Sigmoid colon (tissue), 4 donors: Measurements from ENCODE around the gene ASH1L.
"Not testable (repeated sequence)": the region's sequence is repeated elsewhere in the genome, so short reads cannot be mapped to it uniquely, and the experiment has no call there.

Experiments used
- EP300 ChIP-seq, 4 donors: sonication (generic); formaldehyde crosslinking; IDR thresholded peaks; one replicate each; pipeline ENCODE4 v1.6.1; 2017; ENCODE audit warnings: antibody characterized with exemption in 4 of 4
- POLR2A ChIP-seq, 2 donors: fragments of 450-650 bp; IDR thresholded peaks; one replicate each; pipeline ENCODE4 v1.6.1; 2016; ENCODE audit warnings: antibody characterized with exemption in 2 of 2, mild to moderate bottlenecking in 2 of 2, moderate library complexity in 2 of 2
- TF ChIP-seq, protein P1 (sequence below), 4 experiments: fragments of 450-650 bp in 3 of 4; fragments of 200-600 bp in 1 of 4; IDR thresholded peaks; one replicate each; pipeline ENCODE4 v1.5.1; 2016 to 2019; ENCODE audit warnings: antibody characterized with exemption in 4 of 4, mild to moderate bottlenecking in 3 of 4, moderate library complexity in 2 of 4

DNA sequence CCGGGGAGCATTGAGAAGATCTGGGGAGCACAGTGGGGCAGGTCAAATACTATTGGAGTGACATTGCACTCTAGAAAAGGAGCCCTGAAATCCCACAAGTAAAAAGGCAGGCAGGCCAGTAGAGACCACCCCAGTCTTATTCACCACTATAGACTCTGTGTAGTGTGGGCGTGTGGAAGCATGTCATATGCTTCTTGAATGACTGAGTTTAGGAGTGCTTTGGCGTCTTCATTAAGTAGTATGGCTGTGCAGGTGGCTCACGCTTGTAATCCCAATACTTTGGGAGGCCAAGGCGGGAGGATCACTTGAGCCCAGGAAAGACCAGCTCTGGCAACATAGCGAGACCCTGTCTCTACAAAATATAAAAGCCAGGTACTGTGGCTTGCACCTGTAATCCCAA is 21.2 kb upstream of the ASH1L start:
- TF ChIP-seq, protein P1, sequence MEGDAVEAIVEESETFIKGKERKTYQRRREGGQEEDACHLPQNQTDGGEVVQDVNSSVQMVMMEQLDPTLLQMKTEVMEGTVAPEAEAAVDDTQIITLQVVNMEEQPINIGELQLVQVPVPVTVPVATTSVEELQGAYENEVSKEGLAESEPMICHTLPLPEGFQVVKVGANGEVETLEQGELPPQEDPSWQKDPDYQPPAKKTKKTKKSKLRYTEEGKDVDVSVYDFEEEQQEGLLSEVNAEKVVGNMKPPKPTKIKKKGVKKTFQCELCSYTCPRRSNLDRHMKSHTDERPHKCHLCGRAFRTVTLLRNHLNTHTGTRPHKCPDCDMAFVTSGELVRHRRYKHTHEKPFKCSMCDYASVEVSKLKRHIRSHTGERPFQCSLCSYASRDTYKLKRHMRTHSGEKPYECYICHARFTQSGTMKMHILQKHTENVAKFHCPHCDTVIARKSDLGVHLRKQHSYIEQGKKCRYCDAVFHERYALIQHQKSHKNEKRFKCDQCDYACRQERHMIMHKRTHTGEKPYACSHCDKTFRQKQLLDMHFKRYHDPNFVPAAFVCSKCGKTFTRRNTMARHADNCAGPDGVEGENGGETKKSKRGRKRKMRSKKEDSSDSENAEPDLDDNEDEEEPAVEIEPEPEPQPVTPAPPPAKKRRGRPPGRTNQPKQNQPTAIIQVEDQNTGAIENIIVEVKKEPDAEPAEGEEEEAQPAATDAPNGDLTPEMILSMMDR (IDR thresholded peaks at IDR 0.05): not testable (repeated sequence)
- TF ChIP-seq POLR2A, EP300 (IDR thresholded peaks at IDR 0.05): not testable (repeated sequence)
